DND-41 (cell line): Measurements from ENCODE around the gene ZNF761.
"Not testable (repeated sequence)": the region's sequence is repeated elsewhere in the genome, so short reads cannot be mapped to it uniquely, and the experiment has no call there.

Experiments used
- ATAC-seq: fragments of 200-7000 bp; cut with Tn5 transposase; 3 replicates; pipeline ENCODE4 v1.9.1; 2021; ENCODE audit warnings: low read depth; ENCODE audit not compliant: insufficient read depth
- DNase-seq: peaks from one replicate; pipeline ENCODE4 v3.0.0-alpha.2; 2020
- H2AFZ ChIP-seq: 2 replicates; pipeline ENCODE4 v1.6.0; 2012; ENCODE audit warnings: low read depth, low read length
- H3K27ac ChIP-seq: 2 replicates; pipeline ENCODE4 v1.5.1; 2012; ENCODE audit warnings: low read length, inconsistent platforms
- H3K27me3 ChIP-seq: fragments of 200-600 bp; sonication (generic); 2 replicates; pipeline ENCODE4 v1.6.0; 2012; ENCODE audit warnings: low read length, mild to moderate bottlenecking, inconsistent platforms; ENCODE audit not compliant: insufficient read depth, poor library complexity
- H3K36me3 ChIP-seq: 2 replicates; pipeline ENCODE4 v1.5.1; 2012; ENCODE audit warnings: low read length, inconsistent platforms; ENCODE audit not compliant: insufficient read depth
- H3K4me1 ChIP-seq: 2 replicates; pipeline ENCODE4 v1.5.1; 2012; ENCODE audit warnings: mild to moderate bottlenecking, low read length; ENCODE audit not compliant: insufficient read depth
- H3K4me2 ChIP-seq: 2 replicates; pipeline ENCODE4 v1.6.0; 2012; ENCODE audit warnings: mild to moderate bottlenecking, moderate library complexity, low read length, inconsistent platforms; ENCODE audit not compliant: insufficient read depth
- H3K4me3 ChIP-seq, 2 experiments: fragments of 200-600 bp in 1 of 2; shearing (Covaris generic) in 1 of 2; 2 replicates each; pipeline ENCODE4 v1.5.1; 2012 to 2016; ENCODE audit warnings: inconsistent platforms in 2 of 2, low read length in 2 of 2, mild to moderate bottlenecking in 2 of 2, low read depth in 1 of 2, moderate library complexity in 1 of 2
- H3K79me2 ChIP-seq: 2 replicates; pipeline ENCODE4 v1.6.0; 2012; ENCODE audit warnings: low read length, inconsistent platforms; ENCODE audit not compliant: insufficient read depth
- H3K9ac ChIP-seq: 2 replicates; pipeline ENCODE4 v1.6.0; 2012; ENCODE audit warnings: low read depth, mild to moderate bottlenecking, inconsistent platforms, low read length, moderate library complexity
- H3K9me3 ChIP-seq: 2 replicates; pipeline ENCODE4 v1.5.1; 2012; ENCODE audit warnings: low read length, moderate library complexity, mild to moderate bottlenecking, inconsistent platforms; ENCODE audit not compliant: insufficient read depth, severe bottlenecking
- H4K20me1 ChIP-seq: 2 replicates; pipeline ENCODE4 v1.6.0; 2012; ENCODE audit warnings: low read length; ENCODE audit not compliant: insufficient read depth
- EZH2 ChIP-seq: IDR thresholded peaks from 3 replicates; pipeline ENCODE4 v1.6.1; 2012; ENCODE audit warnings: borderline replicate concordance, low read depth, mild to moderate bottlenecking, moderate library complexity, low read length, inconsistent platforms; ENCODE audit not compliant: severe bottlenecking
- TF ChIP-seq, protein P1 (sequence below): IDR thresholded peaks from 2 replicates; pipeline ENCODE4 v1.5.1; 2012; ENCODE audit warnings: borderline replicate concordance, low read length, moderate library complexity, mild to moderate bottlenecking; ENCODE audit not compliant: poor library complexity, severe bottlenecking; ENCODE audit errors: extremely low read depth

Gene ZNF761

DNA sequence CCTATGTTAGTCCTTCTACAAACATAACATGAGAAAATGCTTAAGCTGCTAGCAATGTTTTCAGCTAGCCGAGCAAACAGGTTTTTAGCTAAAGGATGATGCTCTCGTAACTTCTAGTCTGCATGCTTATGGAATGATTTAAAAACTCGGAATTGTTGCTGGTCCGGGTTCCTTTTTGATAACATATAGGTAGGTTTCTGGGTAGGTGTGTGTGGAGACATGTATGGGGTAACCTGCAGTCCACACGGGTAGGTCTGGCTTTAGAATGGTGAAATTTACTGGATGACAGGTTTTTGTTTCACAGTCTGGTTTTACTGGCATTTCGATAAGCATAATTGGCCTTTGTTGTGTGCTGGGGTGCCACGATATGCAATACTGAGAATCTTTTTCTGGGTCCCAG is 40.1 kb downstream of the ZNF761 start:
- Histone ChIP-seq H3K9me3 (no peaks in the 10 kb centered on the region), H3K36me3 (peaks cover 32% of the 10 kb centered on the region), H3K4me1 (peaks cover 32% of the 10 kb centered on the region), H3K27me3 (no peaks in the 10 kb centered on the region), H3K9ac (no peak overlapping the region), H3K4me2 (no peak overlapping the region), H3K79me2 (peaks cover 78% of the 10 kb centered on the region), H3K27ac (no peak overlapping the region), H2AFZ (no peak overlapping the region), H3K4me3 (no peak overlapping the region), H4K20me1 (peaks cover 11% of the 10 kb centered on the region; the same call in 1 of the 2 replicates)
- TF ChIP-seq, protein P1, sequence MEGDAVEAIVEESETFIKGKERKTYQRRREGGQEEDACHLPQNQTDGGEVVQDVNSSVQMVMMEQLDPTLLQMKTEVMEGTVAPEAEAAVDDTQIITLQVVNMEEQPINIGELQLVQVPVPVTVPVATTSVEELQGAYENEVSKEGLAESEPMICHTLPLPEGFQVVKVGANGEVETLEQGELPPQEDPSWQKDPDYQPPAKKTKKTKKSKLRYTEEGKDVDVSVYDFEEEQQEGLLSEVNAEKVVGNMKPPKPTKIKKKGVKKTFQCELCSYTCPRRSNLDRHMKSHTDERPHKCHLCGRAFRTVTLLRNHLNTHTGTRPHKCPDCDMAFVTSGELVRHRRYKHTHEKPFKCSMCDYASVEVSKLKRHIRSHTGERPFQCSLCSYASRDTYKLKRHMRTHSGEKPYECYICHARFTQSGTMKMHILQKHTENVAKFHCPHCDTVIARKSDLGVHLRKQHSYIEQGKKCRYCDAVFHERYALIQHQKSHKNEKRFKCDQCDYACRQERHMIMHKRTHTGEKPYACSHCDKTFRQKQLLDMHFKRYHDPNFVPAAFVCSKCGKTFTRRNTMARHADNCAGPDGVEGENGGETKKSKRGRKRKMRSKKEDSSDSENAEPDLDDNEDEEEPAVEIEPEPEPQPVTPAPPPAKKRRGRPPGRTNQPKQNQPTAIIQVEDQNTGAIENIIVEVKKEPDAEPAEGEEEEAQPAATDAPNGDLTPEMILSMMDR = no peak
- TF ChIP-seq EZH2 = no peak
- DNase-seq (no peak), ATAC-seq (no peak)

DNA sequence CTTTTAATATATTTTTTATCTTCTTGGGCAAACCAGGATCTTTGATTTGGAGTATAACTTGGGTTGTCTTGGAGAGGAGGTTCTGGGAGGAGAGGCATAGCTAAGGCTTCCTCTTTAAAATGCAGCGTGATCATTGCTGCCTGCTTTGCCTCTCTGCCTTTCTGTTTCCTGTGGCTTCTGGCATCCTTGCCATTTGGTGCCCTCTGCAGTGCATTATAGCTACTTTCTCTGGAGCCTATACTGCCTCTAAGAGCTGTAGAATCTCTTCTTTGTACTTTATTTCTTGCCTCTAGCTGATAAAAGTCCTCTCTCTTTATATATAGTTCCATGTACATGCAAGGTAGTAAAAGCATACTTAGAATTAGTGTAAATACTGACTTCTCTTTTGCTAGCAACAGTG is 43.0 kb downstream of the ZNF761 start:
- DNase-seq, H3K9ac ChIP-seq, H3K4me3 ChIP-seq, H3K27ac ChIP-seq, H2AFZ ChIP-seq, H3K4me2 ChIP-seq, H3K27me3 ChIP-seq: not testable (repeated sequence)
- TF ChIP-seq, protein P1 = peak; percentile 29
- Histone ChIP-seq H3K9me3 (peaks cover 13% of the 10 kb centered on the region), H4K20me1 (peaks cover 11% of the 10 kb centered on the region; the same call in 1 of the 2 replicates), H3K4me1 (peaks cover 12% of the 10 kb centered on the region; the same call in 1 of the 2 replicates), H3K79me2 (peaks cover 75% of the 10 kb centered on the region), H3K36me3 (peaks cover 57% of the 10 kb centered on the region)
- peak; percentile 52; the same call in 1 of the 3 replicates for ATAC-seq

DNA sequence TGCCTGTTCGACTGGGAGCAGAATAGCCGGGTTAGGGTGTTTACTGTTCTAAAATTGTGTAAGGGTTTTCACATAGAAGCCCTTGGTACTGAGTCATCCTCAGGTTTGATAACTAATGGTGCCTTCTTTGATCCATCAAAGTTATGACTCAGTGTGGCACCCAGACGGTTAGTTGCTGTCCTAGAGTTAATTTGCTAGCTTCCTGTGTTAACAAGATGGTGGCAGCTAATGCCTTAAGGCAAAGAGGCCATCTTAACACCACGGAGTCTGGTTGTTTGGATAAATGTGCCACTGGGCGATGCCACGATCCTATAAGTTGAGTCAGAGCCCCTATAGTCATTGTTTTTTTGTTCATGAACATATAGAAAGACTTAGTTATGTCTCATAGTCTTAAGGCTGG is 43.7 kb downstream of the ZNF761 start:
- not testable (repeated sequence) for ATAC-seq, H3K9ac ChIP-seq, DNase-seq, H3K4me2 ChIP-seq, H2AFZ ChIP-seq, H3K4me1 ChIP-seq, H3K27me3 ChIP-seq, H3K4me3 ChIP-seq, H3K27ac ChIP-seq
- H4K20me1 ChIP-seq = peaks cover 11% of the 10 kb centered on the region; the same call in 1 of the 2 replicates
- peaks cover 19% of the 10 kb centered on the region for H3K9me3 ChIP-seq
- peaks cover 61% of the 10 kb centered on the region for H3K36me3 ChIP-seq
- H3K79me2 ChIP-seq = peaks cover 69% of the 10 kb centered on the region

DNA sequence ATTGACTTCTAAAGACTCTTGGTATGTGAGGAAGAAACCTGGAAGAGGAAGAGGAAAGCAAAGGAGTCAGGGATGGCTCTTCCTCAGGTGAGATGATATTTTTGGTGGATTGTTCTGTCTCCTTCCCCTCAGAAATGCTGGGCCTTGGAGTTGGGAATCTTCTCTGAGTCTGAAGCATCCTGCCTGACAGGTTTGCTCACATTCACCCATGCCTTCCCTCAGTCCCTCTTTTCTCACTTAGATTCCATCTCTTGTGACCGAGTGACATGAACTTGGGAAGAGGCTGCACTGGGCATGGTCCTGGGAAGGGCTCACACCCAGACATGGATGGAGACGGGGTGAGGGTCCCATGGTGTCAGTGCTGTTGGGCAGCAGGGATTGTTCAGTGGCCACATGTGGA is 52.0 kb downstream of the ZNF761 start:
- H3K27me3 ChIP-seq, ATAC-seq, H3K4me3 ChIP-seq, H2AFZ ChIP-seq, H3K9ac ChIP-seq, H3K4me1 ChIP-seq, H3K4me2 ChIP-seq, H3K79me2 ChIP-seq, DNase-seq, H3K27ac ChIP-seq, H4K20me1 ChIP-seq: not testable (repeated sequence)
- H3K36me3 ChIP-seq = peaks cover 62% of the 10 kb centered on the region
- H3K9me3 ChIP-seq = peaks cover 26% of the 10 kb centered on the region
